Transverse colon (tissue), 4 donors: ENCODE results near the gene DNER. TPM values are rescaled to one million over a fixed set of nuclear protein-coding genes. Genes with fewer than 3 reads are reported as not detected.

ENCODE experiments used
- DNase-seq: peaks from one replicate; pipeline ENCODE4 v3.0.0-alpha.2; 2019
- H3K27ac ChIP-seq, 4 donors: fragments of 200-600 bp; sonication (generic); 2 replicates each; pipeline ENCODE4 v1.5.1; 2016 to 2018; ENCODE audit warnings: inconsistent platforms in 4 of 4
- H3K27me3 ChIP-seq: fragments of 200-600 bp; sonication (generic); 2 replicates; pipeline ENCODE4 v1.5.1; 2017; ENCODE audit warnings: inconsistent platforms
- H3K36me3 ChIP-seq, 4 donors: fragments of 200-600 bp; sonication (generic); 2 replicates each; pipeline ENCODE4 v1.5.1; 2017 to 2019; ENCODE audit warnings: inconsistent platforms in 4 of 4
- H3K4me1 ChIP-seq, 4 donors: fragments of 200-600 bp; sonication (generic); 2 replicates each; pipeline ENCODE4 v1.5.1; 2017 to 2020; ENCODE audit warnings: inconsistent platforms in 4 of 4
- H3K4me3 ChIP-seq, 4 donors: fragments of 200-600 bp; sonication (generic); 1 replicate in 1 of 4; 2 replicates in 3 of 4; pipeline versions ENCODE4 v1.5.1 to v1.6.1; 2017 to 2019; ENCODE audit warnings: inconsistent platforms in 4 of 4
- H3K9me3 ChIP-seq, 2 donors: fragments of 200-600 bp; sonication (generic); 2 replicates each; pipeline ENCODE4 v1.5.1; 2017 to 2019; ENCODE audit warnings: inconsistent platforms in 2 of 2
- CTCF ChIP-seq, 5 experiments: fragments of 200-600 bp in 3 of 5; fragments of 450-650 bp in 2 of 5; sonication (generic) in 3 of 5; IDR thresholded peaks; 1 replicate in 2 of 5; 2 replicates in 3 of 5; pipeline ENCODE4 v1.5.1; 2016 to 2017; ENCODE audit warnings: antibody characterized with exemption in 5 of 5, inconsistent platforms in 3 of 5, mild to moderate bottlenecking in 2 of 5, moderate library complexity in 1 of 5
- EP300 ChIP-seq: sonication (generic); formaldehyde crosslinking; IDR thresholded peaks from one replicate; pipeline ENCODE4 v1.6.1; 2017; ENCODE audit warnings: antibody characterized with exemption, low read depth
- POLR2A ChIP-seq: fragments of 450-650 bp; IDR thresholded peaks from one replicate; pipeline ENCODE4 v1.6.1; 2016; ENCODE audit warnings: antibody characterized with exemption, mild to moderate bottlenecking, moderate library complexity
- POLR2AphosphoS5 ChIP-seq, 3 donors: sonication (generic); formaldehyde crosslinking; IDR thresholded peaks; one replicate each; pipeline ENCODE4 v1.6.1; 2016; ENCODE audit warnings: antibody characterized with exemption in 3 of 3
- WGBS, 2 donors: methylation state at CpG; one replicate each; pipeline ENCODE4 v1.1.5; 2018; ENCODE audit warnings: low coverage in 1 of 2; 5-methylcytosine and 5-hydroxymethylcytosine counted together
- in situ Hi-C, 4 donors: fragments of 200-750 bp; cut with MboI; loops; one replicate each; pipeline versions ENCODE4 v1.15.0 to v1.15.1; 2017; ENCODE audit warnings: low sequenced_read_pairs in 3 of 4, low pct_ligation_motif_present in 1 of 4, low pct_unique_long_range_greater_than_20kb in 1 of 4
- intact Hi-C: fragments of 100-400 bp; cut with DNase I; formaldehyde crosslinking; loops from one replicate; pipeline ENCODE4 v1.15.1; 2023; ENCODE audit warnings: low total_unique reads
- total RNA-seq, 4 donors: library from RNA; depleted of rRNA; stranded (reverse); fragments of >200 nt; gene quantifications; one replicate each; pipeline ENCODE4 v1.1.0, GENCODE V29; 2016

DNER gene
- total RNA-seq, 4 donors from 2014 or later = 1.9 to 4.9 (median 2.5) TPM

GRCh38 chr2:229566370-229566769, 148.0 kb downstream of the DNER start:
- Histone ChIP-seq H3K27me3 (no peaks in the 10 kb centered on the region), H3K4me1 (no peaks in the 10 kb centered on the region), H3K9me3 (no peaks in the 10 kb centered on the region), H3K4me3 (no peak overlapping the region), H3K27ac (no peak overlapping the region), H3K36me3 (no peaks in the 10 kb centered on the region)
- DNase-seq = no peak
- TF ChIP-seq CTCF (IDR thresholded peaks at IDR 0.05) (no peak), POLR2AphosphoS5 (IDR thresholded peaks at IDR 0.05) (no peak), EP300 (no peak), POLR2A (no peak)
- WGBS, 2 donors = 90% methylated on average over 2 of the region's 2 CpGs; no CpG with 5 or more reads in 1 of the 2 donors
- in situ Hi-C loops = no loop called here
- intact Hi-C loops = no loop called here

- TF ChIP-seq POLR2A = no peak
- TF ChIP-seq EP300 = no peak
- no peak for TF ChIP-seq CTCF (IDR thresholded peaks at IDR 0.05)
- TF ChIP-seq POLR2AphosphoS5 (IDR thresholded peaks at IDR 0.05) = no peak
- intact Hi-C loops = no loop called here
- Histone ChIP-seq H3K36me3 (no peaks in the 10 kb centered on the region), H3K9me3 (no peaks in the 10 kb centered on the region), H3K27ac (no peak overlapping the region), H3K4me3 (no peak overlapping the region), H3K27me3 (no peaks in the 10 kb centered on the region), H3K4me1 (no peaks in the 10 kb centered on the region)
- no peak for DNase-seq
- in situ Hi-C loops = no loop called here
- WGBS, 2 donors = 59 to 77% methylated on average over 2 of the region's 2 CpGs
Measured at GRCh38 chr2:229564300-229564907, 150.0 kb downstream of the DNER start.

- Histone ChIP-seq H3K4me1 (no peaks in the 10 kb centered on the region), H3K36me3 (no peaks in the 10 kb centered on the region), H3K27ac (no peak overlapping the region), H3K4me3 (no peak overlapping the region), H3K9me3 (no peaks in the 10 kb centered on the region), H3K27me3 (no peaks in the 10 kb centered on the region)
- 78 to 81% methylated on average over 5 of the region's 5 CpGs for WGBS, 2 donors
- DNase-seq = no peak
- TF ChIP-seq CTCF (IDR thresholded peaks at IDR 0.05) (no peak), POLR2A (no peak), POLR2AphosphoS5 (IDR thresholded peaks at IDR 0.05) (no peak)
- intact Hi-C loops (no loop called here), in situ Hi-C loops (no loop called here)
Measured at GRCh38 chr2:229563388-229563787, 151.0 kb downstream of the DNER start.

GRCh38 chr2:229562472-229563127, 151.8 kb downstream of the DNER start:
- H3K4me3 ChIP-seq = no peak overlapping the region
- H3K27ac ChIP-seq = no peak overlapping the region
- intact Hi-C loops = no loop called here
- H3K9me3 ChIP-seq = no peaks in the 10 kb centered on the region
- no peak for DNase-seq
- no peaks in the 10 kb centered on the region for H3K27me3 ChIP-seq
- no peaks in the 10 kb centered on the region for H3K36me3 ChIP-seq
- TF ChIP-seq POLR2A (no peak), EP300 (no peak), CTCF (IDR thresholded peaks at IDR 0.05) (no peak), POLR2AphosphoS5 (IDR thresholded peaks at IDR 0.05) (no peak)
- in situ Hi-C loops = no loop called here
- WGBS, 2 donors = 67 to 68% methylated on average over 1 of the region's 1 CpG
- no peaks in the 10 kb centered on the region for H3K4me1 ChIP-seq
